ENCODE results near the gene SAA1. TPM values are rescaled to one million over a fixed set of nuclear protein-coding genes. Genes with fewer than 3 reads are reported as not detected.

SAA1 gene
- total and polyA plus RNA-seq, 7 donors: 7.3 to 100 (median 29.1) TPM

DNA sequence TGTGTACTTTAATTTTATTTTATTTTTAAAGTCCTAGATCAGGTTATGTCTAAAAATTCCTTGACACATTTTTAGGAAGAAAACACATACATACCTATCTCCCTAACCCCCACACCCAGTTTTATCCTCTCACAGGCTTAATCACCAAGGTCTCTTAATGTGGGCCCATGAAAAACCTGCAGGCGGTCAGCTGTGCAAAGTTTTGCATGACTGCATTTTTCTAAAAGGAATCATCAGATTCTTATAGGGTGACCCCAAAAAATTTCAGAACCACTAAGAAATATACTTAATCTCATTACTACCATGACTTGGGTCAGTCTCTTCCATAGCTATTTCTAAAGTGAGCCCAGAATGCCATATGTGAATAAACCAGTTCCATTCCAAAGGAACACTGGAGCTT, 19.8 kb downstream of the SAA1 start:
- Histone ChIP-seq H3K4me1 (no peaks in the 10 kb centered on the region), H3K9me3 (no peaks in the 10 kb centered on the region), H3K27ac (no peak overlapping the region), H3K4me3 (no peak overlapping the region), H3K27me3 (ENCODE audit: insufficient read depth in 3 of 3, low read length in 2 of 3) (no peaks in the 10 kb centered on the region), H3K36me3 (ENCODE audit: insufficient read depth in 1 of 2, low read depth in 1 of 2) (peaks cover 25 to 99% of the 10 kb centered on the region in 2 donors)
- no peak for DNase-seq
- WGBS, 3 donors: 94 to 96% (median 96%) methylated on average over 1 of the region's 1 CpG
- ATAC-seq: no peak
- intact Hi-C loops (cut with DNase I): loop anchor here in 1 of 2 donors (5.0 kb wide), 1 partner anchor 61 kb away; no protein-coding TSS in a partner anchor
- TF ChIP-seq, protein P1, sequence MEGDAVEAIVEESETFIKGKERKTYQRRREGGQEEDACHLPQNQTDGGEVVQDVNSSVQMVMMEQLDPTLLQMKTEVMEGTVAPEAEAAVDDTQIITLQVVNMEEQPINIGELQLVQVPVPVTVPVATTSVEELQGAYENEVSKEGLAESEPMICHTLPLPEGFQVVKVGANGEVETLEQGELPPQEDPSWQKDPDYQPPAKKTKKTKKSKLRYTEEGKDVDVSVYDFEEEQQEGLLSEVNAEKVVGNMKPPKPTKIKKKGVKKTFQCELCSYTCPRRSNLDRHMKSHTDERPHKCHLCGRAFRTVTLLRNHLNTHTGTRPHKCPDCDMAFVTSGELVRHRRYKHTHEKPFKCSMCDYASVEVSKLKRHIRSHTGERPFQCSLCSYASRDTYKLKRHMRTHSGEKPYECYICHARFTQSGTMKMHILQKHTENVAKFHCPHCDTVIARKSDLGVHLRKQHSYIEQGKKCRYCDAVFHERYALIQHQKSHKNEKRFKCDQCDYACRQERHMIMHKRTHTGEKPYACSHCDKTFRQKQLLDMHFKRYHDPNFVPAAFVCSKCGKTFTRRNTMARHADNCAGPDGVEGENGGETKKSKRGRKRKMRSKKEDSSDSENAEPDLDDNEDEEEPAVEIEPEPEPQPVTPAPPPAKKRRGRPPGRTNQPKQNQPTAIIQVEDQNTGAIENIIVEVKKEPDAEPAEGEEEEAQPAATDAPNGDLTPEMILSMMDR (IDR thresholded peaks at IDR 0.05): no peak

DNA sequence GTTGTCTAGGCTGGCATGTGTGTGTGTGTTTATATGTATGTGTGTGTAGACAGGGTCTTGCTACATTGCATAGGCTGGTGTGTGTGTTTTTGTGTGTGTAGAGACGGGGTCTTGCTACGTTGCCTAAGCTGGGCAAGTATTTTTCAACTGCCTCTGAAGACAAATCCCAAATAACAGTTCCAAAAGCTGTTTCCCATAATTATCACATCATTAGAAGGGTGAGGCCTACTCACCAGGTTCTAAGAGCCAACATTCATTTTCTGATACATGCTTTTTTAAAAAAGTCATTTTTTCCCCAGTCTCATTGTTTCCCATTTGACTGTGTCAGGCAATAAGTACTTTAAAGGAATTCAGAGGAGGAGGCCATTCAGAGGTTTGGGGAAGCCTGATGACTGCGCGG, 22.8 kb downstream of the SAA1 start:
- intact Hi-C loops (cut with DNase I): loop anchor here in 1 of 2 donors (5.0 kb wide), 1 partner anchor 58 kb away; no protein-coding TSS in a partner anchor

DNA sequence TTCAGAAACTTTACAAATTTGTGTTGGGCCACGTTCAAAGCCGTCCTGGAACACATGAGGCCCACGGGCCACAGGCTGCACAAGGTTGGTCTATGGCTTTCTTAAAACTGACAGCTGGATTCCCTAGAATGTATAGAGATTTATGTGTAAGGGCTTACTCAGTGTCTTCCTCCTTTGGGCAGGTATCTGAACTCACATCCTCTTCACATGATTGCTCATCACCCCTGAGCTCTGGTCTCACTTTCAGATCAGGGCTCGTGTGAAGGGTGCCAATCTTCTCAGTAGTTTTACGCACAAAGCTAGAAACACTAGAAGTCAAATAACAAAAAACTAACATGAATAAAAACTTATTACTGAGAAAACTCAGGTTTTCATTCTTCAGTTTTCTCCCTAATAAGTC, 28.8 kb downstream of the SAA1 start:
- Histone ChIP-seq H3K4me1 (no peaks in the 10 kb centered on the region), H3K27ac (no peak overlapping the region), H3K9me3 (no peaks in the 10 kb centered on the region), H3K4me3 (no peak overlapping the region), H3K36me3 (ENCODE audit: insufficient read depth in 1 of 2, low read depth in 1 of 2) (peaks cover 10 to 98% of the 10 kb centered on the region in 2 donors), H3K27me3 (ENCODE audit: insufficient read depth in 3 of 3, low read length in 2 of 3) (no peaks in the 10 kb centered on the region)
- no peak for DNase-seq
- ATAC-seq: no peak
- intact Hi-C loops (cut with DNase I): loop anchor here (10.0 kb wide), 2 partner anchors 190 to 210 kb away; no protein-coding TSS in a partner anchor
- WGBS, 3 donors: 93 to 96% (median 94%) methylated on average over 5 of the region's 5 CpGs
- TF ChIP-seq, protein P1 (IDR thresholded peaks at IDR 0.05): no peak

More for the DNA sequence above, 22.8 kb downstream of the SAA1 start:
- Histone ChIP-seq H3K4me3 (no peak overlapping the region), H3K36me3 (ENCODE audit: insufficient read depth in 1 of 2, low read depth in 1 of 2) (peaks cover 16 to 99% of the 10 kb centered on the region in 2 donors), H3K27me3 (ENCODE audit: insufficient read depth in 3 of 3, low read length in 2 of 3) (no peaks in the 10 kb centered on the region), H3K4me1 (no peaks in the 10 kb centered on the region), H3K9me3 (no peaks in the 10 kb centered on the region), H3K27ac (no peak overlapping the region)
- no peak for ATAC-seq
- no peak for DNase-seq
- WGBS, 3 donors: 94 to 97% (median 97%) methylated on average over 4 of the region's 4 CpGs
- TF ChIP-seq, protein P1 (IDR thresholded peaks at IDR 0.05): no peak

DNA sequence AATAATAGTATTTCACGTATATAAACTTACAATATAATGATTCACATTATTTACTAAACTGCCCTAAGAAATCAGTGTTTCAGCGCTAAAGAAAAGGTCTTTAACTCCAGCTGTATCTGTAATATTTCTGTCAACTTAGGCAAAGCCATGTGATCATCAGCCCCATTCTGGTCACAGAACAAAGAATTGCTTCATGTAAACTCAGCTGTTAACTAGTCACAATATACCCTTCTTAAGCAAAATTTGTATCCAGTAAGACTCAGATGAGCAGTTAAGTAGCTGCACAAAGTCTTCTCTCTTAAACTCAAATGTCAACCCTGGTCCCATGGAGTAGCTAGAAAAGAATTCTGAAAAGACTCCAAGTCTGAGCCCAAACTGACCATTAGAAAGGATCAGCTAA, 29.3 kb downstream of the SAA1 start:
- Histone ChIP-seq H3K4me3 (no peak overlapping the region), H3K27ac (no peak overlapping the region), H3K4me1 (no peaks in the 10 kb centered on the region), H3K9me3 (no peaks in the 10 kb centered on the region), H3K36me3 (ENCODE audit: insufficient read depth in 1 of 2, low read depth in 1 of 2) (peaks cover 8 to 98% of the 10 kb centered on the region in 2 donors), H3K27me3 (ENCODE audit: insufficient read depth in 3 of 3, low read length in 2 of 3) (no peaks in the 10 kb centered on the region)
- 94 to 95% (median 94%) methylated on average over 2 of the region's 2 CpGs for WGBS, 3 donors
- ATAC-seq (no peak), DNase-seq (no peak)
- intact Hi-C loops (cut with DNase I): loop anchor here (10.0 kb wide), 2 partner anchors 189 to 209 kb away; no protein-coding TSS in a partner anchor
- TF ChIP-seq, protein P1 (IDR thresholded peaks at IDR 0.05): no peak

DNA sequence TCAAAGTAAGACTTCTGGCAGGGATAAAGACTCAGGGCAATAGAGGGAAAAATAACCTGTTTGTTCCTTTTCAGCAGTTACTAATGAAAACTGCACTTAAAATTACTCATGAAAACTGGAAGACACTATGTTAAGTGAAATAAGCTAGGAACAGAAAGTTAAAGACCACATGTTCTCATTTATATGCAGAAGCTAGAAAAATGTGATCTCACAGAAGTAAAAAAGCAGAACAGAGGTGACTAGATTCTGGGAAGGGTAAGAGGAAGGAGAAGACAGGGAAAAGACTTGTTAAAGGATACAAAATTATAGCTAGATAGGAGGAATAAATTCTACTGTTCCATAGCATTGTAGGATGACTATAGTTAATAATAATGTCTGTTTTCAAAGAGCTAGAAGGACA, 33.7 kb downstream of the SAA1 start:
- no peak for DNase-seq
- Histone ChIP-seq H3K4me1 (no peaks in the 10 kb centered on the region), H3K9me3 (no peaks in the 10 kb centered on the region), H3K4me3 (no peak overlapping the region), H3K27me3 (ENCODE audit: insufficient read depth in 3 of 3, low read length in 2 of 3) (no peaks in the 10 kb centered on the region), H3K36me3 (ENCODE audit: insufficient read depth in 1 of 2, low read depth in 1 of 2) (peaks cover 9 to 96% of the 10 kb centered on the region in 2 donors), H3K27ac (no peak overlapping the region)
- TF ChIP-seq, protein P1 (IDR thresholded peaks at IDR 0.05): no peak
- no peak for ATAC-seq
- intact Hi-C loops (cut with DNase I): loop anchor here (10.0 kb wide), 3 partner anchors 185 to 215 kb away; no protein-coding TSS in a partner anchor

Measured in psoas muscle (tissue), 8 donors.